GM23338 (cell line): ENCODE results near the gene HK2. TPM values are rescaled to one million over a fixed set of nuclear protein-coding genes. Genes with fewer than 3 reads are reported as not detected.

Experiments used
- ATAC-seq: fragments of 200-7000 bp; cut with Tn5 transposase; 3 replicates; pipeline ENCODE4 v1.9.1; 2020
- DNase-seq: peaks from one replicate; pipeline ENCODE4 v3.0.0-alpha.2; 2015; ENCODE audit warnings: low spot score
- H2AFZ ChIP-seq: fragments of 200-600 bp; sonication (generic); 2 replicates; pipeline ENCODE4 v1.8.0; 2016; ENCODE audit warnings: antibody characterized with exemption, mild to moderate bottlenecking, moderate library complexity
- H3F3A ChIP-seq: fragments of 200-600 bp; sonication (generic); replicated peaks from 2 replicates; pipeline ENCODE4 v1.8.0; 2017; ENCODE audit warnings: antibody characterized with exemption, mixed run types, low read depth
- H3K27ac ChIP-seq: fragments of 200-600 bp; sonication (generic); 2 replicates; pipeline ENCODE4 v1.6.1; 2016; ENCODE audit warnings: low read depth
- H3K27me3 ChIP-seq: fragments of 200-600 bp; sonication (generic); 2 replicates; pipeline ENCODE4 v1.8.0; 2016; ENCODE audit warnings: mild to moderate bottlenecking, mixed run types, moderate library complexity; ENCODE audit not compliant: insufficient read depth
- H3K36me3 ChIP-seq: fragments of 200-600 bp; sonication (generic); 2 replicates; pipeline ENCODE4 v1.8.0; 2016; ENCODE audit warnings: mild to moderate bottlenecking; ENCODE audit not compliant: insufficient read depth
- H3K4me1 ChIP-seq: fragments of 200-600 bp; sonication (generic); 2 replicates; pipeline ENCODE4 v1.8.0; 2016; ENCODE audit warnings: mild to moderate bottlenecking, moderate library complexity; ENCODE audit not compliant: insufficient read depth
- H3K4me2 ChIP-seq: fragments of 200-600 bp; sonication (generic); 2 replicates; pipeline ENCODE4 v1.7.1; 2017; ENCODE audit warnings: mixed run types
- H3K4me3 ChIP-seq: fragments of 200-600 bp; sonication (generic); 2 replicates; pipeline ENCODE4 v1.6.1; 2016; ENCODE audit warnings: mixed run types
- H3K79me2 ChIP-seq: fragments of 200-600 bp; sonication (generic); replicated peaks from 2 replicates; pipeline ENCODE4 v1.8.0; 2017; ENCODE audit warnings: mild to moderate bottlenecking; ENCODE audit not compliant: insufficient read depth
- H3K9me2 ChIP-seq: fragments of 200-600 bp; sonication (generic); 2 replicates; pipeline ENCODE4 v1.8.0; 2017; ENCODE audit not compliant: insufficient read depth
- H4K20me1 ChIP-seq: fragments of 200-600 bp; sonication (generic); replicated peaks from 2 replicates; pipeline ENCODE4 v1.8.0; 2017; ENCODE audit warnings: mild to moderate bottlenecking; ENCODE audit not compliant: insufficient read depth
- H3K27ac Mint-ChIP-seq: 2 replicates; pipeline ENCODE4 v1.8.0; 2020; ENCODE audit warnings: inconsistent platforms, mild to moderate bottlenecking, moderate library complexity, mixed read lengths
- H3K27me3 Mint-ChIP-seq: 3 replicates; pipeline ENCODE4 v1.8.0; 2022; ENCODE audit warnings: low read depth, mild to moderate bottlenecking, moderate library complexity, mixed read lengths, inconsistent platforms; ENCODE audit not compliant: insufficient read depth, poor library complexity
- H3K36me3 Mint-ChIP-seq: 3 replicates; pipeline ENCODE4 v1.8.0; 2021; ENCODE audit warnings: low read depth, mild to moderate bottlenecking, inconsistent platforms, moderate library complexity, mixed read lengths
- H3K4me1 Mint-ChIP-seq: 3 replicates; pipeline ENCODE4 v1.8.0; 2020; ENCODE audit warnings: mild to moderate bottlenecking, inconsistent platforms, mixed read lengths
- H3K4me3 Mint-ChIP-seq: 3 replicates; pipeline ENCODE4 v1.8.0; 2021; ENCODE audit warnings: moderate library complexity, mild to moderate bottlenecking, inconsistent platforms, mixed read lengths
- H3K9me3 Mint-ChIP-seq: 3 replicates; pipeline ENCODE4 v1.8.0; 2020; ENCODE audit warnings: moderate library complexity, mild to moderate bottlenecking, inconsistent platforms, mixed read lengths
- ZNF114 ChIP-seq: fragments of 250-450 bp; sonication (Bioruptor Pico); IDR thresholded peaks from 2 replicates; pipeline ENCODE4 v1.5.0; 2020; ENCODE audit warnings: mild to moderate bottlenecking, moderate library complexity
- polyA plus RNA-seq: library from polyadenylated mRNA; unstranded; fragments of >200 nt; fragmentation: Nextera tagmentation; extraction: Ambion mirVana; gene quantifications from 2 replicates; pipeline ENCODE4 v1.2.1, GENCODE V29; 2016
- total RNA-seq: library from RNA; depleted of rRNA; stranded (reverse); fragments of >200 nt; shearing (Covaris generic); gene quantifications from 2 replicates; pipeline ENCODE4 v1.2.3, GENCODE V29; 2014; rRNA removed
- TF ChIP-seq, protein P1 (sequence below), 2 experiments: fragments of 200-600 bp in 1 of 2; sonication (generic) in 1 of 2; conservative IDR thresholded peaks; 2 replicates each; pipeline versions ENCODE4 v1.5.1 to v1.6.1; 2016 to 2017; ENCODE audit warnings: antibody characterized with exemption in 2 of 2, low read depth in 2 of 2, mild to moderate bottlenecking in 2 of 2, moderate library complexity in 1 of 2

HK2 gene
- total and polyA plus RNA-seq, 2 experiments from 2014 or later: 23.2 to 54.7 TPM

DNA sequence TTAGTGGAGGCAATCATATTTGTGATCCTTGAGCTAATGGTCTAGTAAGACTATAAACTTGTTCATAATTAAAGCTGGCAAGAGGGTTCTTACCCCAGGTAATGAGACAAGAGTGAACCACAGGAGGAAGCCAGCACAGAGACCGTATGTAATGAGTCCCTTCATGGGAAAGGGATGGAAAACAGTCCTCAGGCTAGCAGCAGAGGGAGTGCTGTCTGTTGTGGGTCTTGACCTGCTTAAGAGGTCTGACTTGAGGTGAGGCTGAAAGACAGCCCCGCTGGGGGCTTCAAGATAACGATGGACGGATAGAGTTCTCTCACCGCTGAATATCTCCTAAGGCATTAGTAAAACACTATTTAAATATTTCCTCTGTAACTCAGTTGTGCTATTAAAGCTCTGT lies 108.3 kb downstream of the HK2 start:
- H3K79me2 ChIP-seq: no peaks in the 10 kb centered on the region
- DNase-seq: peak; percentile 33
- Mint-ChIP-seq H3K4me3 (no peak overlapping the region), H3K36me3 (peaks cover under 1% of the 10 kb centered on the region; the same call in 2 of the 3 replicates), H3K9me3 (no peaks in the 10 kb centered on the region), H3K27ac (no peak overlapping the region), H3K4me1 (peaks cover under 1% of the 10 kb centered on the region; the same call in 1 of the 3 replicates), H3K27me3 (no peaks in the 10 kb centered on the region)
- H3K27me3 ChIP-seq: no peaks in the 10 kb centered on the region
- H3K36me3 ChIP-seq: no peaks in the 10 kb centered on the region
- H3K9me2 ChIP-seq: no peaks in the 10 kb centered on the region
- H3K27ac ChIP-seq: no peak overlapping the region
- TF ChIP-seq, protein P1, sequence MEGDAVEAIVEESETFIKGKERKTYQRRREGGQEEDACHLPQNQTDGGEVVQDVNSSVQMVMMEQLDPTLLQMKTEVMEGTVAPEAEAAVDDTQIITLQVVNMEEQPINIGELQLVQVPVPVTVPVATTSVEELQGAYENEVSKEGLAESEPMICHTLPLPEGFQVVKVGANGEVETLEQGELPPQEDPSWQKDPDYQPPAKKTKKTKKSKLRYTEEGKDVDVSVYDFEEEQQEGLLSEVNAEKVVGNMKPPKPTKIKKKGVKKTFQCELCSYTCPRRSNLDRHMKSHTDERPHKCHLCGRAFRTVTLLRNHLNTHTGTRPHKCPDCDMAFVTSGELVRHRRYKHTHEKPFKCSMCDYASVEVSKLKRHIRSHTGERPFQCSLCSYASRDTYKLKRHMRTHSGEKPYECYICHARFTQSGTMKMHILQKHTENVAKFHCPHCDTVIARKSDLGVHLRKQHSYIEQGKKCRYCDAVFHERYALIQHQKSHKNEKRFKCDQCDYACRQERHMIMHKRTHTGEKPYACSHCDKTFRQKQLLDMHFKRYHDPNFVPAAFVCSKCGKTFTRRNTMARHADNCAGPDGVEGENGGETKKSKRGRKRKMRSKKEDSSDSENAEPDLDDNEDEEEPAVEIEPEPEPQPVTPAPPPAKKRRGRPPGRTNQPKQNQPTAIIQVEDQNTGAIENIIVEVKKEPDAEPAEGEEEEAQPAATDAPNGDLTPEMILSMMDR (conservative IDR thresholded peaks at IDR 0.05; ENCODE audit: low read depth in 2 of 2): peak in 1 of 2 experiments; percentile 24; a peak in 1 of 4 replicates
- no peak for TF ChIP-seq ZNF114 (CRISPR knock-in tag)
- no peak overlapping the region for H3K4me2 ChIP-seq
- no peaks in the 10 kb centered on the region for H4K20me1 ChIP-seq
- no peak overlapping the region for H2AFZ ChIP-seq
- ATAC-seq: peak; percentile 76
- no peak overlapping the region for H3K4me3 ChIP-seq
- no peaks in the 10 kb centered on the region for H3F3A ChIP-seq
- H3K4me1 ChIP-seq: no peaks in the 10 kb centered on the region

Other genes with a start within 250 kb of the HK2 start
- 5.2 and 12.1 TPM in 2 replicates for gene M1AP, start 185.8 kb upstream of the HK2 start, total RNA-seq
- gene M1AP, start 185.8 kb upstream of the HK2 start, polyA plus RNA-seq: 2.8 and 5.1 TPM in 2 replicates
- 3.2 and 13.0 TPM in 2 replicates for gene SEMA4F, start 179.9 kb upstream of the HK2 start, total RNA-seq
- 1.5 and 2.2 TPM in 2 replicates for gene SEMA4F, start 179.9 kb upstream of the HK2 start, polyA plus RNA-seq
- gene POLE4, start 124.5 kb downstream of the HK2 start, total RNA-seq: 20.9 and 24.4 TPM in 2 replicates
- 105 and 106 TPM in 2 replicates for gene POLE4, start 124.5 kb downstream of the HK2 start, polyA plus RNA-seq